Renal pelvis (tissue), 4 donors: ENCODE measurements around the gene ATP10A. TPM values are rescaled to one million over a fixed set of nuclear protein-coding genes. Genes with fewer than 3 reads are reported as not detected.

Experiments
- DNase-seq: peaks from one replicate; pipeline ENCODE4 v3.0.0-alpha.2; 2013
- polyA plus RNA-seq, 3 donors: library from polyadenylated mRNA; unstranded; fragments of 120-200 nt; gene quantifications; one replicate each; pipeline ENCODE4 v1.2.1, GENCODE V29; 2013; ENCODE audit not compliant: insufficient read length in 3 of 3

Gene ATP10A
- polyA plus RNA-seq, 3 donors: 3.1 to 4.6 (median 3.4) TPM

- no peak for DNase-seq
These were observed 145.0 kb downstream of the ATP10A start for GRCh38 chr15:25718169-25718536.

GRCh38 chr15:25717457-25718168 lies 145.5 kb downstream of the ATP10A start:
- no peak for DNase-seq

- DNase-seq: no peak
These were observed 146.0 kb downstream of the ATP10A start for GRCh38 chr15:25717127-25717456.

- no peak for DNase-seq
These were observed 146.6 kb downstream of the ATP10A start for GRCh38 chr15:25716414-25717126.

GRCh38 chr15:25715536-25716413 lies 147.4 kb downstream of the ATP10A start:
- no peak for DNase-seq

- DNase-seq: no peak
These were observed 148.6 kb downstream of the ATP10A start for GRCh38 chr15:25714538-25714840.

GRCh38 chr15:25713736-25714537 lies 149.2 kb downstream of the ATP10A start:
- DNase-seq: no peak

- no peak for DNase-seq
These were observed 150.2 kb downstream of the ATP10A start for GRCh38 chr15:25712961-25713355.

GRCh38 chr15:25712192-25712960 lies 150.8 kb downstream of the ATP10A start:
- no peak for DNase-seq

GRCh38 chr15:25711691-25712090 lies 151.4 kb downstream of the ATP10A start:
- DNase-seq: no peak

GRCh38 chr15:25711164-25711563 lies 152.0 kb downstream of the ATP10A start:
- no peak for DNase-seq

- no peak for DNase-seq
These were observed 152.9 kb downstream of the ATP10A start for GRCh38 chr15:25710184-25710583.

- DNase-seq: no peak
These were observed 153.5 kb downstream of the ATP10A start for GRCh38 chr15:25709437-25710159.

GRCh38 chr15:25708391-25708790 lies 154.7 kb downstream of the ATP10A start:
- DNase-seq: no peak

GRCh38 chr15:25707656-25708365 lies 155.3 kb downstream of the ATP10A start:
- no peak for DNase-seq

GRCh38 chr15:25706176-25706955 lies 156.8 kb downstream of the ATP10A start:
- no peak for DNase-seq

GRCh38 chr15:25705433-25706115 lies 157.6 kb downstream of the ATP10A start:
- DNase-seq: peak; percentile 83

GRCh38 chr15:25703726-25704125 lies 159.4 kb downstream of the ATP10A start:
- DNase-seq: no peak
